ENCODE results near the gene PDCL2. TPM values are rescaled to one million over a fixed set of nuclear protein-coding genes. Genes with fewer than 3 reads are reported as not detected.
"Not testable (repeated sequence)": the region's sequence is repeated elsewhere in the genome, so short reads cannot be mapped to it uniquely, and the experiment has no call there.

PDCL2 gene
- total RNA-seq, 2 donors from 2014 or later, result not detected

- H3K36me3 Mint-ChIP-seq (ENCODE audit: low read depth), result no peaks in the 10 kb centered on the region
- H3K4me3 Mint-ChIP-seq, result no peak overlapping the region
- peaks cover 11% of the 10 kb centered on the region for H3K4me1 Mint-ChIP-seq
- H3K9me3 Mint-ChIP-seq, result peaks cover 4% of the 10 kb centered on the region
- peaks cover 8% of the 10 kb centered on the region for H3K27me3 Mint-ChIP-seq
- no peak for ATAC-seq (replicated peaks)
- no peak overlapping the region for H3K27ac Mint-ChIP-seq
These were observed 31.9 kb downstream of the PDCL2 start for GRCh38 chr4:55560096-55560495.

GRCh38 chr4:55554453-55555030, 37.5 kb downstream of the PDCL2 start:
- H3K27ac Mint-ChIP-seq, result no peak overlapping the region
- H3K36me3 Mint-ChIP-seq (ENCODE audit: low read depth), result no peaks in the 10 kb centered on the region
- peaks cover 4% of the 10 kb centered on the region for H3K27me3 Mint-ChIP-seq
- peaks cover 10% of the 10 kb centered on the region for H3K4me1 Mint-ChIP-seq
- no peak overlapping the region for H3K4me3 Mint-ChIP-seq
- peaks cover 4% of the 10 kb centered on the region for H3K9me3 Mint-ChIP-seq
- no peak for ATAC-seq (replicated peaks)

- H3K4me3 Mint-ChIP-seq, result peak overlapping the region; percentile 26
- no peaks in the 10 kb centered on the region for H3K36me3 Mint-ChIP-seq (ENCODE audit: low read depth)
- no peak overlapping the region for H3K27ac Mint-ChIP-seq
- peaks cover 4% of the 10 kb centered on the region for H3K27me3 Mint-ChIP-seq
- peaks cover 4% of the 10 kb centered on the region for H3K9me3 Mint-ChIP-seq
- peaks cover 16% of the 10 kb centered on the region for H3K4me1 Mint-ChIP-seq
- ATAC-seq (replicated peaks), result peak; percentile 31
These were observed 38.4 kb downstream of the PDCL2 start for GRCh38 chr4:55553441-55554201.

- not testable (repeated sequence) for H3K36me3 Mint-ChIP-seq (ENCODE audit: low read depth); H3K9me3 Mint-ChIP-seq; H3K27ac Mint-ChIP-seq; ATAC-seq (replicated peaks); H3K4me3 Mint-ChIP-seq; H3K27me3 Mint-ChIP-seq
- peaks cover 16% of the 10 kb centered on the region for H3K4me1 Mint-ChIP-seq
These were observed 40.1 kb downstream of the PDCL2 start for GRCh38 chr4:55551964-55552363.

GRCh38 chr4:55549888-55550287, 42.2 kb downstream of the PDCL2 start:
- Mint-ChIP-seq H3K4me1 (peaks cover 17% of the 10 kb centered on the region), H3K27ac (peak overlapping the region; percentile 55), H3K9me3 (no peaks in the 10 kb centered on the region), H3K4me3 (peak overlapping the region; percentile 92), H3K27me3 (no peaks in the 10 kb centered on the region), H3K36me3 (ENCODE audit: low read depth) (no peaks in the 10 kb centered on the region)
- peak; percentile 68 for ATAC-seq (replicated peaks)

- H3K36me3 Mint-ChIP-seq (ENCODE audit: low read depth), result no peaks in the 10 kb centered on the region
- peak overlapping the region; percentile 92 for H3K4me3 Mint-ChIP-seq
- no peaks in the 10 kb centered on the region for H3K27me3 Mint-ChIP-seq
- peaks cover 29% of the 10 kb centered on the region for H3K4me1 Mint-ChIP-seq
- no peaks in the 10 kb centered on the region for H3K9me3 Mint-ChIP-seq
- H3K27ac Mint-ChIP-seq, result no peak overlapping the region
- no peak for ATAC-seq (replicated peaks)
These were observed 44.1 kb downstream of the PDCL2 start for GRCh38 chr4:55547918-55548317.

- H3K27ac Mint-ChIP-seq, result peak overlapping the region; percentile 78
- H3K36me3 Mint-ChIP-seq (ENCODE audit: low read depth), result no peaks in the 10 kb centered on the region
- no peaks in the 10 kb centered on the region for H3K27me3 Mint-ChIP-seq
- peak overlapping the region; percentile 92 for H3K4me3 Mint-ChIP-seq
- peaks cover 29% of the 10 kb centered on the region for H3K4me1 Mint-ChIP-seq
- H3K9me3 Mint-ChIP-seq, result no peaks in the 10 kb centered on the region
- no peak for ATAC-seq (replicated peaks)
These were observed 44.6 kb downstream of the PDCL2 start for GRCh38 chr4:55547466-55547770.

GRCh38 chr4:55546756-55547465, 45.1 kb downstream of the PDCL2 start, which contains the start of gene CLOCK:
CLOCK (minus strand) TSS chr4:55546909; CDS start chr4:55482785, 64,124 bp downstream.
- peak; percentile 70 for ATAC-seq (replicated peaks)
- H3K36me3 Mint-ChIP-seq (ENCODE audit: low read depth), result no peaks in the 10 kb centered on the region
- H3K4me3 Mint-ChIP-seq, result peak within 1 kb of the TSS; percentile 92
- H3K9me3 Mint-ChIP-seq, result no peaks in the 10 kb centered on the region
- H3K4me1 Mint-ChIP-seq, result peaks cover 29% of the 10 kb centered on the region
- H3K27me3 Mint-ChIP-seq, result no peaks in the 10 kb centered on the region
- H3K27ac Mint-ChIP-seq, result peak within 1 kb of the TSS; percentile 80

- peak; percentile 62 for ATAC-seq (replicated peaks)
- Mint-ChIP-seq H3K4me3 (peak overlapping the region; percentile 92), H3K36me3 (ENCODE audit: low read depth) (no peaks in the 10 kb centered on the region), H3K4me1 (peaks cover 29% of the 10 kb centered on the region), H3K27ac (peak overlapping the region; percentile 78), H3K27me3 (no peaks in the 10 kb centered on the region), H3K9me3 (no peaks in the 10 kb centered on the region)
These were observed 45.6 kb downstream of the PDCL2 start for GRCh38 chr4:55546506-55546755.

- peak; percentile 49 for ATAC-seq (replicated peaks)
- Mint-ChIP-seq H3K27ac (peak overlapping the region; percentile 80), H3K9me3 (no peaks in the 10 kb centered on the region), H3K4me3 (peak overlapping the region; percentile 92), H3K4me1 (peaks cover 29% of the 10 kb centered on the region), H3K36me3 (ENCODE audit: low read depth) (no peaks in the 10 kb centered on the region), H3K27me3 (no peaks in the 10 kb centered on the region)
These were observed 46.2 kb downstream of the PDCL2 start for GRCh38 chr4:55545641-55546505.

GRCh38 chr4:55545151-55545550, 46.9 kb downstream of the PDCL2 start:
- Mint-ChIP-seq H3K27me3 (no peaks in the 10 kb centered on the region), H3K36me3 (ENCODE audit: low read depth) (no peaks in the 10 kb centered on the region), H3K9me3 (no peaks in the 10 kb centered on the region), H3K27ac (peak overlapping the region; percentile 80), H3K4me1 (peaks cover 24% of the 10 kb centered on the region), H3K4me3 (peak overlapping the region; percentile 92)
- ATAC-seq (replicated peaks), result no peak

GRCh38 chr4:55543858-55544257, 48.2 kb downstream of the PDCL2 start:
- Mint-ChIP-seq H3K36me3 (ENCODE audit: low read depth) (no peaks in the 10 kb centered on the region), H3K9me3 (no peaks in the 10 kb centered on the region), H3K27ac (peak overlapping the region; percentile 43), H3K27me3 (no peaks in the 10 kb centered on the region), H3K4me1 (peaks cover 12% of the 10 kb centered on the region), H3K4me3 (peak overlapping the region; percentile 92)
- ATAC-seq (replicated peaks), result no peak

GRCh38 chr4:55540271-55540670, 51.8 kb downstream of the PDCL2 start:
- no peaks in the 10 kb centered on the region for H3K9me3 Mint-ChIP-seq
- H3K36me3 Mint-ChIP-seq (ENCODE audit: low read depth), result no peaks in the 10 kb centered on the region
- ATAC-seq (replicated peaks), result no peak
- no peaks in the 10 kb centered on the region for H3K27me3 Mint-ChIP-seq
- no peak overlapping the region for H3K27ac Mint-ChIP-seq
- H3K4me1 Mint-ChIP-seq, result peaks cover 24% of the 10 kb centered on the region
- no peak overlapping the region for H3K4me3 Mint-ChIP-seq

GRCh38 chr4:55539658-55540057, 52.4 kb downstream of the PDCL2 start:
- Mint-ChIP-seq H3K27ac (no peak overlapping the region), H3K4me1 (peaks cover 21% of the 10 kb centered on the region), H3K9me3 (no peaks in the 10 kb centered on the region), H3K4me3 (no peak overlapping the region), H3K27me3 (no peaks in the 10 kb centered on the region), H3K36me3 (ENCODE audit: low read depth) (peaks cover 1% of the 10 kb centered on the region)
- no peak for ATAC-seq (replicated peaks)

Measured in activated T-helper 17 cell treated with anti-CD3 and anti-CD28 coated beads, Interleukin-2, amount 50 U/mL, for 72 hours (primary cell).